Activated CD4-positive, alpha-beta T cell treated with anti-CD3 and anti-CD28 coated beads, Interleukin-2, amount 50 U/mL, for 24 hours (primary cell): ENCODE results near the gene STX8.
"Not testable (repeated sequence)": the region's sequence is repeated elsewhere in the genome, so short reads cannot be mapped to it uniquely, and the experiment has no call there.

ENCODE experiments used
- DNase-seq, 2 donors: peaks; one replicate each; pipeline ENCODE4 v3.0.0-alpha.2; 2020; ENCODE audit warnings: low read depth in 1 of 2, low spot score in 1 of 2

The STX8 gene

DNA sequence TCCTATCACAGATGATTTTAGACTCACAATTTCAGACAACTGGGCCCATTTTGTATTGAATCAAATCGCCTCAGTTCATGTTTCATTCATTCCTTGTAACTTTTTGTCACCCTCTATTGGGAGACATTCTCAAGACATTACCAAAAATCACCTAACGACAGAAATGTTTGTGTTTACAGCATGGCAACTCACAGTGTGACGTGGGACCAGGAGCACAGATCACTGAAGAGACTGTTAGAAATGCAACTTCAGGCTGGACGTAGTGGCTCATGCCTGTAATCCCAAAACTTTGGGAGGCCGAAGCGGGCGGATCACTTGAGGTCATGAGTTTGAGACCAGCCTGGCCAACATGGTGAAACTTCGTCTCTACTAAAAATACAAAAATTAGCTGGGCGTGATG, 304.7 kb downstream of the STX8 start:
- no peak for DNase-seq

DNA sequence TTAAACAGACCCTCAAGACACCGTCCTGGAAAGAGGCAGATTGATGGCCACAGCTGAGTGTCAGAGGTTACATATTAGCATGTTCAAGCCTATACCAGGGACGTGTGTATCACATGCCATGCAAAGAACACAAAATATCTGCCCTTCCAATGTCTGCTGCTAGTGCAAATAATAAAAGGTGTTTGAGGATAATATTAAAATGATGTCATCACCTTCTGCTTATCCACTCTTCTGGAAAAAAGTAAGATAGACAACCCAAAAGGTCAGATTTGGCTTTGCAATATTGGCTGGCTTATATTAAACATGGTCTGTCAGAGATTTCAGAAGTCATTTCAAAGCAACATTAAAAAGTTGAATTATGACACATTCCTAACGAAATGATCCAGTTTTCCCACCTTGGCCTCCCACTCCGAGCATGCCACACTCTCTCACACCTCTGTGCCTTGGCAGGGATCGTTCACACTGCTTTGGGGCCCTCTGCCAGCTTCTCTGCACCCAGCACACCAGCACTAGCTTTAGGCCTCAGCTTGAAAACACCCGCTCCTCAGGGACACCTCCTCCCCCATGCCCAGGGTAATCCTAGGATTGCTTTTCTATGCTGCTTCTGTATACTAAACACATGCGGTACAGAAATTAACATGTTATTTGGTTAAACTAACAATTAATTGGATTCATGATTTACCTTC, 306.1 kb downstream of the STX8 start:
- DNase-seq: no peak

DNA sequence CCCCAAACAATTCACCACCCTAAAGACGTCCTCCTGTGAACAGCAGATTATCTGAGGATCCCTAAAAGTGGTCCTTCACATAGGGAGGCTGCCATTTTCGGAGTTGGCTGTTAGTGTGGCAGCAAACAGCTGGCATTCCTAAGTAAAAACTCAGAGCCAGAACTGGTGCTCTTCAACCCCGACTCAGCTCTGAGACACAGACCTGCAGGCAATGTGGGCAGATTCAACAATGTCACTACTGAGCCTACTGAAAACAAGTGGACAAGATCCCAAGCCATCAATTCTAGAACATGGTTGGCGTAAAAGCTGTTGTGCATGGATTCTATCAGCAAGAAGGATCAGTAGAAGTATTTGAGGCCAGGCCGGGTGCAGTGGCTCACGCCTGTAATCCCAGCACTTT, 307.1 kb downstream of the STX8 start:
- DNase-seq: no peak

- no peak for DNase-seq
Measured at GRCh38 chr17:9266697-9267117, 308.9 kb downstream of the STX8 start.

DNA sequence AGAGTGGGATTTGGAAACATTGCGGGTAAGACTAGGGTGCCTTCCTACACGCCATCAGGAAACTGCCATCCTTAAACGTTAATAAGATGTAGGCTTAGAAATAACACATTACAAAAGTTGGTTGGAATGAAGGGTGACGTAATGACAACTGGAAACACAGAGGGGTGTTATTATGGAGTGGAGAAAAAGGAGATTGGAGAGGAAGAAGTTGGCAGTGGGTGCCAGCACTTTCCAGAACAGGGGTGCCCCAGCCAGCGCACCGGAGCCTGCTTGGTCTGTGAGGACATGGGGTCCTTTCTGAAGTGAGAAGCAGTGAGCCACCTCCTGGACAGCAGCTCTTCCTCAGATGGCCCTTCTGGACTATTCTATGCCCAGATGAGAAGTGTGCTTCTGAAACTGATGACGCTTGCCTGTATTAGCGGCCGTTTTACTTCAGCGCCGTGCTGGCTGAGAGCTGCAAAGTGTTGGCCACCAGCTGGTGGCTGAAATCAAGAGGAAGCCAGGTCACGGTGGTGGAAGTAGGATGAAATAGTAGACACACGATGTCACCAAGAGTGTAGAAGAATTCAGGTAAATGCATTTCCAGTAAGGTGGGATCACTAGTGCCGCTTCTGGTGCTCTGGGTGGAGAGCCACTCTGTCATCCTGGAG, 309.5 kb downstream of the STX8 start:
- no peak for DNase-seq

GRCh38 chr17:9261081-9262012, 314.3 kb downstream of the STX8 start:
- DNase-seq: no peak

DNA sequence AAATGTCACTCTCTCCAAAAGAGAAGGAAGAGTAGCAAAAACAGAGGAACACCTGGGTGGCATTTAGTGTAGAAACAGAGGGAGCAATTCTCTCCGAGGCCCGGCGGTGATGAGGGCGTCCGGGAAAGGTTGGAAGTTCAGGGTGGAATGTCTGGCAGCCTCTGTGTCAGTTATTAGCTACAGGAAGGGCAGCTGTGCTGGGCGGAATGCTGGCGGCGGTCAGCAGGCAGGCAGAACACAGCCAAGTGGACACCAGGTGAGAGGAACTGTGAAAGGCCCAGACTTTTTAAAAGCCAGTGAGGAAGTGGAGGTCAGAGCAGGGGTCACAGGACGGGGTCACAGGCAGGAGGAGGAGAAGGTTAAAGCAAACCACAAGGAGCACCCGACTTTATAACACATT, 316.2 kb downstream of the STX8 start:
- no peak for DNase-seq

DNA sequence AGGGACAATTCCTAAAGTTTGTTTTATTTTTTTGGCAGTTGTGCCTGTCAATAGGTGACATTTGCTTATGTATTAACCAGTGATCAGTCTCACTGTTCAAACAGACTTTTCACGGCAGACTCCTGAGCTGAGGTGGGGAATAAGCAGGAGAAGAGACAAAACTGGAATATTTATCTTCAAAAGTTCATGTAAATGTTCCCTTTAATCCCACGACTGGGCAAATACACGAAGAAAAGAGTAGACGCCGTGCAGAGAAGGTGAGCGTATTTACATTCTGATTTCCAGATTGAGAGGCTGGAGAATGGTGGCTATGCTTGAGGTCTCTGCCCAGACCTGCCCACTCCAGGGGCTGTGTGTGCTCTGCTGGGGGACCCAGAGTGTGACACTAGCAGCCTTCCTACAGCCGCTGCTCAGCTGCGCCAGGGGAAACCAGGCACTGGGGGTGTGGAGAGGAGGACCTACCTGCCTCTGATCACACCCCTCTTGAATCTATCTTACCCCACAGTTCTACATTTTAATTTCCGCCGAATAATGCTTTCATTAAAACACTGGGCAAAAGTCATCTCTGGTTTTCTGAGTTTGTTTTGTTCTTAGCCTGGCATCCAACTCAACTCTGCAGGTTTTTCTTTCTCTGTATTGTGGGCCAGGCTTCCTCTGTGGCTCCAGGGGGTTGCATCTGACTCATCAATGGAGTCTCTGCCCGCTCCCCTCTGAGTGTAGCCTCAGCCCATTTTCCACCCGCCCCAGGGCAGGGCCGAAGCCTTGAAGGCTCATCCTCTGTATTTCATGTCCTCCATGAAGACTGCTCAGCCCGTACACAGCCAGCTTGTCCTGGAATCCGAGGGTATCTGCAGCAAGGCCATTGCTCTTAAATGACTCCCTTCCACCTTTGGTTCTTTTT, 317.3 kb downstream of the STX8 start:
- no peak for DNase-seq

GRCh38 chr17:9257630-9257965, 318.0 kb downstream of the STX8 start:
- not testable (repeated sequence) for DNase-seq

DNA sequence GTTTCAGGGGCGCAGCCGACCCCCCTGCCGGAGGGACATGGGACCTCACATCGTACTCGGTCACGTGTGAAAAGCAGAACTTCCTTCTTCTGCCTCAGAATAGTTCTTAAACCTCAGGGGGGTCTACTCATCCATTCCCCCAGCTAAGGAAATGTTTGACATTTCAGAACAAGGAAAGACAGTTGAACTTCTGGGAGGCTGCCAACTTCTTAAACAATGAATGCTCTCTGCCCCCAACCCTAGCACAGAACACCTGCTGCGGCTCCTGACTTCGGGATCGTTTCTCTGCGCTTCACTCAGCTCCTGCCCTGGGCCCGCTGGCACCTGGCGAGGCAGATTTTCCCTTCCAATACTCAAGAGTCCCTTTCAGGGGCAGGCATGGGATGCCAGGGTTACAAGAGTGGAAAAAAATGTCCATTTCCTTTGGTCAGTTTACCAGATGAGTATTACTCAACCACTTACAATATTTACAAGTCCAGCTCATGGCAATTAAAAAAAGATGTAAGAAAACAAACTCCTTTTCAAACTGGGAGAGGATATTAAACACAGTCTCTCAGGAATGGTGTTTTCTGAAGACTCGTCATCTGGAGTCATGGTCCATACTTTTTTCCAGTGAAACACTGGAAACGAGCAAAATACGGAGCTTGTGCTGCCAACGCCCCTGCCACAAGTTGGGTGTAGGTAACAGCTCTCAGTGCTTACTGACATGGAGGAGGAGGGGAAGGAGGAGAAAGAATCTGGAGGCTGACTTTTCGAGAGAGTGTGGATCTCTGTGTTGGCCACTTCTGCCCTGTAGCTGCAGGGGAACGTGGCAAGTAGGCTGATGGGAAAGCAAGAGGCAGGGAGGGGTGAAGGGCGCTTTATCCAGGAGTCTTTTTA, 318.6 kb downstream of the STX8 start:
- no peak for DNase-seq

DNA sequence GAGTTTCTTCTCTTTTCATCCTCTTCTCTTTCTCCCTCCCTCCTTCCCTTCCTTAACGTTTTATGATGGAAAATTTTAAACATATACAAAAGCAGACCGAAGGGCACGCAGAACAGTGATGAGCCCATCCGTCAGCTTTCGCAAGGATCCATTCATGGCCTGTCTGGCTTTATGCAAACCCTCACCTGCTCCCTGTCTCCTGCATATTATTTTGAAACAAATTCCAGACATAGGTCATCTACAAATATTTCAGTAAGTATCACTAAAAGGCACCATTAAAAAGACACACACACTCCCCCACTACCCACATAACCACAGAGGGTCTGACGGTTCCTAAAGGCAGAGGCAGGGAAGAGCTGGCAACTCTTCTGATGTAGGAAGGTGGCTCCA, 319.3 kb downstream of the STX8 start:
- no peak for DNase-seq

DNA sequence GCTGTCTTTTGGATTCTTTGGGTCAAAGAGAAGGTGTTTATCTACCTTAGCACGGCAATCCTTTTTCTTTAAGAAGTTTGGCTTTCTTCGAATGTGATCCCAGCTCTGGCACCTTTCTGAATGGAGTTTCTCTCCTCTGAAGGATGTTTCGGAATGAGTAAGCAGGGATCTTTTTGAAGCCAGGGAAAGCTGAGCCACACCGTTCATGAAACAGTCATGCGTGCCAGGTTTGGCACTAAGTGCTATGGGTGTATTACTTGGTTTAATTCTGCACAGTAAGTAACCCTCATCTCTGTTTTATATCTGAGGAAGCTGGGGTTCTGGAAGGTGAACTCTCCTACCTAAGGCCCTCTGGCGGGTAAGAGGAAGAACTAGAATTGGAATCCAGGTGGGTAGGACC, 319.8 kb downstream of the STX8 start:
- no peak for DNase-seq

- DNase-seq: no peak
Measured at GRCh38 chr17:9254841-9255240, 320.8 kb downstream of the STX8 start.

- no peak for DNase-seq
Measured at GRCh38 chr17:9253308-9253707, 322.3 kb downstream of the STX8 start.

DNA sequence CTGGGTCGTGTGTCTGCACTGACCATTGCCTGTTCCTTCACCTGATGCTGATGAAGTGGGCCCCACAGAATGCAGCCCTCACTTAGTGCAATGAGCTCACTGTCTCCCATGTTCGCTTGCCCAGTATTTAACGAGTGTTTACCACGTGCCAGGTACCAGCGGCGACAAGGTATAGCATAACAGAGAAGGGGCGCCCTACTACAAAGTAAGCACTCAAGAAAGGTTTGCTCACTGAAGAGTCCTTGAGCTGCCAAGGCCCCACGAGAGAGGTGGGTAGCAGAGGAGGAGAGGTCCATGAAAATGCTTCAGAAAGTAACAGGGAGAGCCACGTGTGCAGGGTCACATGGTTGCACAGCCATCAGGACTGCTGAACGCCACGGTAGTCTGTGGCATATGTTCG, 324.3 kb downstream of the STX8 start:
- no peak for DNase-seq

GRCh38 chr17:9249245-9249953, 326.2 kb downstream of the STX8 start:
- DNase-seq: no peak

- no peak for DNase-seq
Measured at GRCh38 chr17:9247401-9247938, 328.1 kb downstream of the STX8 start.

DNA sequence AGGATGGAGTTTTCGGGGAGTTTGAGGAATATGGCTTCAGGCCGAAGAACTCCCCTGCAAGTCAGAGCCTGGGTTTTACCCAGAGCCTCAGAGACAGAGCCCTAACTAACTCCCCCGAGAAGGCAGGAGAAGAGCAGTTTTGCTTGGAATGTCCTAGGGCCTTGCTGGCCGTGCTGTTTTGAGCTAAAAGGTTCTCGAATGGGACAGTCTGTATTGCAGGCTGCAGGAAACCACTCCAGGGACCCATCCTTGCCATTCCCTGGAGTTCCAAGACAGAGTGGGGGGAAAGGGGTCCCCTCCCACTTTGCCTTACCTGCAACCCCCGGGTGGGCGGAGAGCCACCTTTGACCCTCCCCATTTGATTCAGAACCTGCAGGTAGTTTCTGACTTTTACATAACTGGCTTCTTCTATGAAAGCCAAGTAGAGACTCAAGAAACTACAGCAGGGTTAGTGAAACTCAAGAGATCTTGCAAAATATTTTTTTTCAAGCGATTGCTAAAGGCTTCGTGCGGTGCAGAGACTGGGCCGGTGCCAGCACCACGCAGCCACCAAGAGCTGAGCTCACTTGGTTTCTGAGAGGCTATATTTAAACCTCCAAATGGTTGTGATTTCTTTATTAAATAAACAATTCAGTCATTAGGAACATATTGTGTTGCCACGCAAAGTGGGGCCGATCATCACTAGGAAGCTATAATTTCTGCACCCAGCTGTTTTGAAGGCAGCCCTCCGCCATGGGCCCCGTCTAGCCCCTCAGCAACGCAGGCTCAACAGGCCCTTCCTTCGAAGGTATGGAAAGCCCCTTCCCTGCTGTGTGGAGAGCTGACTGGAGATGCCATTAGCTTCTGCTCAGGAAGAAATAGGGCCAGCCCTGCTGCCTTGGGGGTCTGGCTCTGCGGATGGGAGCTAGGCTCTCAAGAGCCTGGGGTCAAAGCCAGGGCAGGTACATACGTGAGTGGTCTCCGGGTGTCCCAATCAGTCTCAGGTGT, 331.3 kb downstream of the STX8 start:
- no peak for DNase-seq
